Measurements from ENCODE around the gene FHL5. TPM values are rescaled to one million over a fixed set of nuclear protein-coding genes. Genes with fewer than 3 reads are reported as not detected.
"Not testable (repeated sequence)": the region's sequence is repeated elsewhere in the genome, so short reads cannot be mapped to it uniquely, and the experiment has no call there.

The FHL5 gene
- total RNA-seq, 4 donors from 2014 or later, result 11.4 to 36.3 (median 12.1) TPM

- TF ChIP-seq POLR2AphosphoS5 (IDR thresholded peaks at IDR 0.05) (no peak), EP300 (IDR thresholded peaks at IDR 0.05) (no peak), CTCF (IDR thresholded peaks at IDR 0.05) (no peak), POLR2A (IDR thresholded peaks at IDR 0.05) (no peak)
- 45 to 75% methylated on average over 3 of the region's 3 CpGs for WGBS, 2 donors (ENCODE audit: low coverage in 1 of 2)
- Histone ChIP-seq H3K36me3 (no peaks in the 10 kb centered on the region), H3K27me3 (no peaks in the 10 kb centered on the region), H3K4me3 (no peak overlapping the region), H3K4me1 (no peaks in the 10 kb centered on the region), H3K27ac (no peak overlapping the region), H3K9me3 (no peaks in the 10 kb centered on the region)
- ATAC-seq, result no peak
Observed at GRCh38 chr6:96631248-96631647, 68.3 kb downstream of the FHL5 start.

GRCh38 chr6:96637979-96638378 is 75.1 kb downstream of the FHL5 start:
- not testable (repeated sequence) for H3K27me3 ChIP-seq, ATAC-seq, H3K36me3 ChIP-seq, H3K9me3 ChIP-seq, H3K27ac ChIP-seq, H3K4me3 ChIP-seq, H3K4me1 ChIP-seq
- WGBS, 2 donors (ENCODE audit: low coverage in 1 of 2), result 50% methylated on average over 2 of the region's 10 CpGs; no CpG with 5 or more reads in 1 of the 2 donors

GRCh38 chr6:96645106-96645505 is 82.2 kb downstream of the FHL5 start:
- Histone ChIP-seq H3K27me3 (no peaks in the 10 kb centered on the region), H3K27ac (no peak overlapping the region), H3K36me3 (no peaks in the 10 kb centered on the region), H3K4me3 (no peak overlapping the region), H3K9me3 (no peaks in the 10 kb centered on the region), H3K4me1 (no peaks in the 10 kb centered on the region)
- 25 to 55% methylated on average over 5 of the region's 5 CpGs for WGBS, 2 donors (ENCODE audit: low coverage in 1 of 2)
- ATAC-seq, result no peak
- TF ChIP-seq EP300 (IDR thresholded peaks at IDR 0.05) (no peak), POLR2AphosphoS5 (IDR thresholded peaks at IDR 0.05) (no peak), CTCF (IDR thresholded peaks at IDR 0.05) (no peak), POLR2A (IDR thresholded peaks at IDR 0.05) (no peak)

GRCh38 chr6:96649926-96650325 is 87.0 kb downstream of the FHL5 start:
- 49 to 52% methylated on average over 3 of the region's 3 CpGs for WGBS, 2 donors (ENCODE audit: low coverage in 1 of 2)
- no peaks in the 10 kb centered on the region for H3K4me1 ChIP-seq
- no peaks in the 10 kb centered on the region for H3K36me3 ChIP-seq
- no peaks in the 10 kb centered on the region for H3K9me3 ChIP-seq
- ATAC-seq, result no peak
- H3K4me3 ChIP-seq, result no peak overlapping the region
- peaks cover 4% of the 10 kb centered on the region for H3K27me3 ChIP-seq
- TF ChIP-seq POLR2AphosphoS5 (IDR thresholded peaks at IDR 0.05) (no peak), EP300 (IDR thresholded peaks at IDR 0.05) (no peak), CTCF (IDR thresholded peaks at IDR 0.05) (no peak), POLR2A (IDR thresholded peaks at IDR 0.05) (no peak)
- no peak overlapping the region for H3K27ac ChIP-seq

- Histone ChIP-seq H3K36me3 (no peaks in the 10 kb centered on the region), H3K9me3 (no peaks in the 10 kb centered on the region), H3K27me3 (peaks cover 6% of the 10 kb centered on the region), H3K4me1 (no peaks in the 10 kb centered on the region), H3K4me3 (no peak overlapping the region), H3K27ac (no peak overlapping the region)
- TF ChIP-seq POLR2AphosphoS5 (IDR thresholded peaks at IDR 0.05) (no peak), POLR2A (IDR thresholded peaks at IDR 0.05) (no peak), EP300 (IDR thresholded peaks at IDR 0.05) (no peak), CTCF (IDR thresholded peaks at IDR 0.05) (no peak)
- ATAC-seq, result no peak
- WGBS, 2 donors (ENCODE audit: low coverage in 1 of 2), result no CpG with 5 or more reads among the region's 1 CpG
Observed at GRCh38 chr6:96651816-96652215, 88.9 kb downstream of the FHL5 start.

Data from gastroesophageal sphincter (tissue), 4 donors.